Measurements from ENCODE around the gene CCM2.

CCM2 gene

DNA sequence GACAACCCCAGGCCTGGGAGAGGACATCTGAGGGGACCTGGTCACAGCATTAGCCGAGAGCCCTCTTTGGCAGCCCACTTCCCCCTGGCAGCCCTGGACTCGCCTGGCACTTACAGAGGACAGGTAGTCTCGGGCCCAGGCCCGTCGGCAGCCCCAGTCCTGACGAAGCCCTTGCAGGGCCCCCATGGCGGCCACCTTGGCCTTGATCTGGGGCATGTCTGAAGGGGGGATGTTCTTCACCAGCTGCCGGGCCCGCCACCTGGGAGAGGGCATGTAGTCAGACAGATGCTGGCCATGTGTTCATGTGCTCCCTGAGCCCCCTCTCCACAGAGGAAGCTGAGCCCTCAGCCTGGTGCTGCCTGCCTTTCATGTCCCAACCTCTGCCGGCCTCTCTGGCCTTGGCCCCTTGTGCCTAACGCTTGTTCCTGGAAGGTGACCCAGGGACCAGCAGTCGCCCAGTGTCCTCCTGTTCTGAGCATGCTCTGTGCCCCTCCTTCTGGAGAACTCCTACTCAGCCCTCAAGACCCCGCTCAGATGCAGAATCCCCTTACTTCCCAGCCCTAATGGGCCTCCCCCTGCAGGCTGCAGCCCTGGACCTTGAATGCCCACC is 35.1 kb upstream of the CCM2 start:
- H3K36me3 ChIP-seq (replicated peaks) = no peaks in the 10 kb centered on the region
- in situ Hi-C loops (cut with MboI; ENCODE audit: low sequenced_read_pairs) = no loop called here
- no peaks in the 10 kb centered on the region for H3K9me3 ChIP-seq
- no peaks in the 10 kb centered on the region for H3K27me3 ChIP-seq (ENCODE audit: low read depth)
- no peaks in the 10 kb centered on the region for H3K4me1 ChIP-seq
- DNase-seq (ENCODE audit: low spot score in 2 of 2) = no peak
- no peak overlapping the region for H3K4me3 ChIP-seq

DNA sequence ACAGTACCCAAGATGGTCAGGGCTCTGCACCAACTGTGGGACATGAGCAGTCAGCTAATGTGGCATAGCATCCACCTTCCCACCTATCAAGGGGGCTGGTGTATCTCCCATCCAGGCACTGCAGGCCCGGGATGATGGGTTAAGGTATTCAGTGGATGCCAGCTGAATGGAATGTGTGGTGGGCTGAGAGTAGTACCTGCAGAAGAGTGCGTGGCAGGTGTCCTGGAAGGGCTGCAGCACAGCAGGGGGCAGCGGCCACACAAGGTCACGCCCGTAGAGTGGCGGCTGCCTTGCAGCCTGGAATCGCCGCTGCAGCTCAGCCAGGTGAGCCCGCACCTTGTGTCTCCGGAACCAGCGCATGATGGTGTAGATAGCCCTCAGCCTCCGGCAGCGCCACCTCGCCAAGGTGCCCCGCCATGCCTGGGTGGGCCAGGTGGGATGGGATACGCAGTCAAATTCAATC is 34.5 kb upstream of the CCM2 start:
- H3K4me1 ChIP-seq = no peaks in the 10 kb centered on the region
- DNase-seq (ENCODE audit: low spot score in 2 of 2) = no peak
- no peaks in the 10 kb centered on the region for H3K9me3 ChIP-seq
- no peaks in the 10 kb centered on the region for H3K27me3 ChIP-seq (ENCODE audit: low read depth)
- no peak overlapping the region for H3K4me3 ChIP-seq
- in situ Hi-C loops (cut with MboI; ENCODE audit: low sequenced_read_pairs) = no loop called here
- H3K36me3 ChIP-seq (replicated peaks) = no peaks in the 10 kb centered on the region

DNA sequence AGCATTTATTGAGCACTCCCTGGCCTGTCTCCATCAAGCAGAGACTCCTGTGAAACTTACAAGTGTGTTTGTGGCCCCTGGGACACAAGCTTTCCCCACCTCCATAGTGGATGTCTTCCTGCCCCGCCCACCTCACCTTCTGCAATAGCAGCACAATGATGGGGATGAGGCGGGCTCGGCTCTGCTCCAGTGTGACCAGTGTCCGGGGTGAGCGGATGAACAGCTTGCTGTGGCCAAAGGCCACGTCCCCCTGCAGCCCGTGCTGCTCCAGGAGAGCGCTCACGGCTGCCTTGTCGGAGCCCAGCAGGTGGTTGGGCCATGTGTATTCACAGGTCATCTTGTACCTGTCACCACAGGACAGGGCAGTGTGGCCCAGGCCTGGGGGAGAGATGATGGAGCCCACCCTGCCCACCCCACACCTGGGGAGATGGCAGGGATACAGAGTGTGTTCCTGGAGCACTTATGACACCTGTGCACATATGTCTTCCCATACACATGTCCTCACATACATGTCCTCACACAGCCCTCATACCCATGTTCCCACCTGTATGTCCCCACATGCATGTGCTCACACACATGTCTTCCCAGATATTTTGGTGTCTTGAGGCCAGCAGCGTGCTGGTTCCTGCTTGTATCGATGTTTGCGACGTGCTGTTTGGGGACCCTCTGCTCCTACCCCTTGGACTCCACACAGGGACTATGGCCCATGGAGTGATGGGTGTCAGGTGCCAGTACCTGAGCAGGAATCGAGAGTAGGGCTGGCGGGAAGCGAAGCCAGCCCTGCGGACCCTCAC is 33.9 kb upstream of the CCM2 start:
- no peaks in the 10 kb centered on the region for H3K9me3 ChIP-seq
- DNase-seq (ENCODE audit: low spot score in 2 of 2) = no peak
- no peaks in the 10 kb centered on the region for H3K4me1 ChIP-seq
- no peaks in the 10 kb centered on the region for H3K36me3 ChIP-seq (replicated peaks)
- H3K4me3 ChIP-seq = no peak overlapping the region
- H3K27me3 ChIP-seq (ENCODE audit: low read depth) = no peaks in the 10 kb centered on the region
- in situ Hi-C loops (cut with MboI; ENCODE audit: low sequenced_read_pairs) = no loop called here

DNA sequence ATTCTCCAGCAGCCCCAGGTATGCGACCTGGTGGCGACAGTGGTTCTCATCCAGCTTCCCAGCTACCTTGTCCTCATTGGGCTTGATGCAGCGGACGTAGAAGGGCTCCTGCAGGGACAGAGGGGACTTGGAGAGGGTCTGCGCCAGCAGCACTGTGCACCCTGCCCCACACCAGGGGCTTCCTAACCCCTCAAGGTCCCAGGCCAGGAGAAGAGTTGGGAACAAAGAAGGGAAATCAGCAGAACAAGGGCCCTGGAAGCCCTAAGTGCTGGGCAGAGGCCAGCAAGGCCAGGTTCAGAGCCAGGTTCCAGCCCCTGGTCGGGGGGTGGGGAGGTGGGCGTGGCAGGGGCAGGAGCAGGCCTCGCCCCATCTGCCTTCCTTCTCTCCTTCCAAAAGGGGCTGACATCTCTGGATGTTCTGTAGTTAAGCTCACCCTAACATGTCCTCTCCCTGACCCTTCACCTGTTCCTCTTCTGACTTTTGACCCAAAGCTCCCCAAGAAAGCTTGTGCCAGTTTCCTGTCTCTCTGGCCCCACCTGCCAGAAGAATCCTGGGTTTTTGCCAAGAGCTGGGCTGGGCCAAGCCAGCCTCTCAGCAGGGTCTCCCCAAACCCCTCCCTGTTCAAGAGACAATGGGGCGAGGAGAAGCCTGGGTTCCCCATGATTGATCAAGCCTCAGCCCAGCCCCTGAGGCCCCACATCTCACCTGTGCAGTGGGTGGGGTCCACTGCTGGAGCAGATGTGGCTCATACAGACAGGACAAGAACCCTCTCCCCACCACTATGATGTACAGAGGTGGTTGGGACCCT is 33.1 kb upstream of the CCM2 start:
- in situ Hi-C loops (cut with MboI; ENCODE audit: low sequenced_read_pairs) = no loop called here
- Histone ChIP-seq H3K27me3 (ENCODE audit: low read depth) (no peaks in the 10 kb centered on the region), H3K4me1 (no peaks in the 10 kb centered on the region), H3K4me3 (no peak overlapping the region), H3K9me3 (no peaks in the 10 kb centered on the region), H3K36me3 (replicated peaks) (no peaks in the 10 kb centered on the region)
- no peak for DNase-seq (ENCODE audit: low spot score in 2 of 2)

DNA sequence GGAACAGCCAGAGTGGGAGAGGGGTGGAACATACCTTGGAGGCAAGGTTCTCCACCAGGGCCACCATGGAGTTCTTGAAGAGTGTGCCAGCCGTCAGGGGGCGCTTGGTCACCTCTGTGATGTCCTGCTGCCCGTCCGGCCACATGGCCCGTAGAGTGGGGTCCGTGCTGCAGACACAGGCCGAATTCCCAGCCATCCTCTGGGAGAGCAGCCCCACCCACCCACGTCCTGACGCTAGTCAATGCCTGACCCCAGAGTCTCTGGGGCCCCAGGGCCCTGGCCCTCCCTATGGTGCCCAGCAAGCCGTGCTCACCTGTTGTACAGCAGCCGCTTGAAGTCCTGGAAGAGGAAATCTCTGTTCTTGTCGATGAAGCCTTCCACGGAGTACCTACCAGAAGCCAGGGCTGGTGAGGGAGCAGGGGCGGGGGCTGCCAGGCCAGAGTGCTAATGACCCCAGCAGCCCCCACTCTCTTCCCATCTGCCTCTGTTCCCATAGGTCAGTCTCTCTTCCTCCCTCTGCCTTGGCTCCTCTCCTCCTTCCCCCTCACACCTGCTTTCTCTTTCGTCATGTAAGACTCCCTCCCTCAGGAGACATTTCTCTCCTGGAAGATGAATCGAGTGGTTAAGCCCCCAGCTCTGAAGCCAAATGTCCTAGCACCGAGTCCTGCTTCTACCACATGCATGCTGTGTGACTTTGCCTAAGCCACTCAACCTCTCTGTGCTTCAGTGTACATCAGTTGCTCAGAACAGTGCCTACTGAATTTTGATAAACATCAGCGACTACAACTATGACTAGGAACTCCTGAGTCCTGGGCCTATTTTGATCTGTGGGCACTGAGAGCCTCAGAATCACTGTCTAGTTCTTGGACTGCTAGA is 32.2 kb upstream of the CCM2 start:
- Histone ChIP-seq H3K9me3 (no peaks in the 10 kb centered on the region), H3K36me3 (replicated peaks) (no peaks in the 10 kb centered on the region), H3K4me3 (no peak overlapping the region), H3K4me1 (no peaks in the 10 kb centered on the region), H3K27me3 (ENCODE audit: low read depth) (no peaks in the 10 kb centered on the region)
- in situ Hi-C loops (cut with MboI; ENCODE audit: low sequenced_read_pairs) = no loop called here
- peak in 1 of 2 experiments; percentile 41 for DNase-seq (ENCODE audit: low spot score in 2 of 2)

DNA sequence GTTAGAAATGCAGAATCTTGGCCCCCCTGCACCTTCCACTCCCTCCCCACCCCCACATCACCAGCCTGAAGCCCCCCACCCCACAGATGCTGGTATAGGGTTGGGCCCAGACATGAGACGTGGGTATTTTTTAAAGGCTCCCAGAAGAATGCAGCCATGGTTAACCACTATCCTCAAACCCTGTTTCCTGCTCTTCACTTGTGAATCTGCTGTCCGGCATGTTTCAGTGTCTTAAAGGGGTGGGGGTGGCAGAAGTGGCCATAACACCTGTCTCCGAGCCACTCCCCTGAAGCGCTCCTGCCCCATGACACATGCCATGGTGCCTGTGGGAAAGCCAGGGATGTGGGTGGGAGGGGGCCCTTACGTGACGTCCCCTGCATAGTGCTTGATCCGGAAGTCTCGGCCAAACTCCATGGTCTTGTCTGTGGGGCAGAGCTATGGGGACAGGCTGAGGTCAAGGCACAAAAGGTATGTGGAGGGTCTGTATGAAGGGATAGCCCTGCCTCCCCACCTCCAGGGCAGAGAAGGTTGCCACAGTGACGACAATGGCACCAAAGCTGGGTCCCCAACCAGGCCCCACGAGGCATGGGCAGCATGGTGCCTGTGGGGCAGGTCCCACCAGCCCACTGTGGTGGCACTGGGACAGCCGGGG is 30.8 kb upstream of the CCM2 start:
- Histone ChIP-seq H3K4me1 (no peaks in the 10 kb centered on the region), H3K36me3 (replicated peaks) (no peaks in the 10 kb centered on the region), H3K27me3 (ENCODE audit: low read depth) (no peaks in the 10 kb centered on the region), H3K4me3 (no peak overlapping the region), H3K9me3 (no peaks in the 10 kb centered on the region)
- in situ Hi-C loops (cut with MboI; ENCODE audit: low sequenced_read_pairs) = no loop called here
- no peak for DNase-seq (ENCODE audit: low spot score in 2 of 2)

DNA sequence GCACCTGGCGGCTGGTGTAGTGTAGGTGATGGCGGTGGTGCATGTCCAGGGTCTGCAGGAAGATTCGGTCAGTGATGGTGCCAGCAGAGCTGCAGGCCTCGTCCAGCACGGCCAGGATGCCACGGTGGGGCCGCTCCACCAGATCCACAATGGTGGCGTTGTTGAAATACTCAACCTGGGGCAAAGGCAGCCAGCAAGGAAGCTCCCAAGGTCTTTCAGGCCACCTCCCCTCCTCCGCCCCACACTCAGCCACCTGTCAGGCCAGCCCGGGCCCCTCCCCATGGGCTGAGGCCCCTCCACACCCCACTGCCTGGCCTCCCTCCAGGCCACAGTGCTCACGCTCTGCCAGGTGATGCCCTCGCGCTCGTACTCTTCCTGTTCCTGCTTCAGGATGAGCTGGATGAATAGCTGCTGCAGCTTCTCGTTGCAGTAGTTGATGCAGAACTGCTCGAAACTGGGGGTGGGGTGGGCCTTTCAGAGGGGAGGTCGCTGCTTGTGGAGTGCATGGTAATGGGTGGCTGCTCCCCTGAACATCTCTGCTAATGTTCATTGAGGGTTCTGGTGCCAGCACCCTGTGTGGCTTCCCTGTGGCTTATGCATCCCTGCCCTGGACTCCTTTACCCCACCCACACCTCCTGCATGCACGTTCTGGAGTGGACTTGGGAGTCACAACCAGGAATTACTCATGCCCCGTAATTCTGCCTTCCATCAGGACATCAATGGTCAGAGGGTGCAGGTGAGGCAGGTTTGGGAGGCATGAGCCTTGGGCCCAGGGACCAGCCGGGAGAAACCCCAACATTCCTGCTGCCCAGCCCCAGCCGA is 30.1 kb upstream of the CCM2 start:
- no peak for DNase-seq (ENCODE audit: low spot score in 2 of 2)
- Histone ChIP-seq H3K36me3 (replicated peaks) (no peaks in the 10 kb centered on the region), H3K4me1 (no peaks in the 10 kb centered on the region), H3K9me3 (no peaks in the 10 kb centered on the region), H3K27me3 (ENCODE audit: low read depth) (no peaks in the 10 kb centered on the region), H3K4me3 (no peak overlapping the region)
- in situ Hi-C loops (cut with MboI; ENCODE audit: low sequenced_read_pairs) = no loop called here

DNA sequence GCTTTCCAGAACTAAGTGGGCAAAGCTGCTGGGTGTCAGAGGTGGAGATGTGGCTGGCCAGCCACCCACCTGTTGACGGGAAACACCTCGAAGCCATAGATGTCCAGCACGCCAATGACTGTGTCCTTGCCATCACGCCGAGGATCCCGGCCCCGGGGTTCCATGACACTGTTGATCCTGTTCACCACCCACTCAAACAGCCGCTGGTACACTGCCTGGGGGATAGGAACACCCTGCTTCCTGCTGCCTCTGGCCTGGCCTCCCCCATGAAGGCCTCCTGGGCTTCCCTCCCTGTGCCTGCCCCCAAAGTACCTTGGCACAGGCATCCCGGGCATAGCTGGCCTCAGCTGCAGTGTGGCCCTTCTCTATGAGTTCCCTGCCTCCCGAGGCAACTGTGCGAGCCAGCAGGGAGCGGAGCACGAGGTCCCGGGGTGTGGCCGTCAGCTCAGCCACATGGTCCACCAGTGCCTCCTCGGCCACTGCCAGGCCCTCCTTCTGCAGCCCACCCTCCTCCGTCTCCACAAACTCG is 29.4 kb upstream of the CCM2 start:
- H3K27me3 ChIP-seq (ENCODE audit: low read depth) = no peaks in the 10 kb centered on the region
- no peaks in the 10 kb centered on the region for H3K36me3 ChIP-seq (replicated peaks)
- H3K4me1 ChIP-seq = no peaks in the 10 kb centered on the region
- no peak for DNase-seq (ENCODE audit: low spot score in 2 of 2)
- H3K9me3 ChIP-seq = no peaks in the 10 kb centered on the region
- in situ Hi-C loops (cut with MboI; ENCODE audit: low sequenced_read_pairs) = no loop called here
- H3K4me3 ChIP-seq = no peak overlapping the region

DNA sequence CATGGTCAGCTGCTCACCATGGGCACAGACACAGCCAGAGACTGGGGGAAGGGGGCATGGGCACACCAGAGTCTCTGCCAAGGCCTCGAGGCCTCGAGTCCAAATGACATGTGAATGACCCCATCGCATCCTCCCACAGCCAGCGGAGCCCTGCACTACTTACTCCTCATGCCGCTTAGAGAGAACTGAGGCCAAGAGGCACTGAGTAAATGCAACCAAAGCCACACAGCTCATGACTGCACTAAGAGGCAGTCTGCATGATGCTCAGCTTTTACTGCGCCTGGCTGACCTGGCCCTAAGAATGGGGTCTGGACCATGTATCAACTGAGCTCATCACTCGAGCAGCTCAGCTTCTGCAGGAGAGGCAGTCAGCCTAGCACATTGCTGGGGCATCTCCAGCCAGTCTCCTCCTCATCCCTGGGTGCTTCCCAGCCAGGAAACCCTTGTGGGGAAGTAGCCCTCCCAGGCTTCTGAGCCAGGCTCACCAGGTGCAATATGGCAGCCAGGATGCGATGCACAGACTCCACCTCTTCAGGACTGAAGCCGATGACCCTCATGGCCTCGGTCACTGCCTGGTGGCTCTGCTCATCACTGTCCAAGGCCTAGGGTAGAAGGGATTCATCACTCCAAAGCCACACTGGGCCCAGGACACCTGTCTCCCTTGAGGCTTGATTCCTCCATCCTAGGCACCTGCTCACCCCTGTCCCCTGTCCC is 28.7 kb upstream of the CCM2 start:
- H3K4me1 ChIP-seq = no peaks in the 10 kb centered on the region
- H3K9me3 ChIP-seq = no peaks in the 10 kb centered on the region
- H3K27me3 ChIP-seq (ENCODE audit: low read depth) = no peaks in the 10 kb centered on the region
- no peaks in the 10 kb centered on the region for H3K36me3 ChIP-seq (replicated peaks)
- no peak overlapping the region for H3K4me3 ChIP-seq
- no peak for DNase-seq (ENCODE audit: low spot score in 2 of 2)
- in situ Hi-C loops (cut with MboI; ENCODE audit: low sequenced_read_pairs) = no loop called here

DNA sequence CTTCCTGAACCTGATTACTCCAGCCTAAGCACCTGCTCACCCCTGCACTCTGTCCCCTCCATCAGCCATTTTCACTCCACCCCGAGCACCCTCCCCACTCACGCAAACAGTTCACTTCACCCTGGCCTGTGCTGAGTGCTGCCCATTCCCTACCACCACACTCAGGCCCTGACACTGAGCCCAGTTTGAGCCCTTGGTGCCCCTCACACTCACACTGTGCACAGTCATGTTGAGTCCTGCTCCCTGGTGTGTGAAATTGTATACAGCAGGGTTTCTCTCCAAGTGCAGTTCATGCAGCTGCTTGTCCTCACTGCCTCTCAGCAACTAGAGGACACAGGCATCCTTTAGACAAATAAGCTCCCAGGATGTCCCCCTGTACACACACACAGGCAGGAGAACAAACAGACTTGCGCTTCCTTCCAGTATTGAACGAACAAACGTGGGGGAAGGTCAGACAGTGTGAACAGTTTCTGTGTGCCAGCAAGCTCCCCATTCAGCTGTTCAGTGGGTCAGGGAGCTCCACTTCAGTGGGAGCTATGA is 28.0 kb upstream of the CCM2 start:
- no peaks in the 10 kb centered on the region for H3K4me1 ChIP-seq

DNA sequence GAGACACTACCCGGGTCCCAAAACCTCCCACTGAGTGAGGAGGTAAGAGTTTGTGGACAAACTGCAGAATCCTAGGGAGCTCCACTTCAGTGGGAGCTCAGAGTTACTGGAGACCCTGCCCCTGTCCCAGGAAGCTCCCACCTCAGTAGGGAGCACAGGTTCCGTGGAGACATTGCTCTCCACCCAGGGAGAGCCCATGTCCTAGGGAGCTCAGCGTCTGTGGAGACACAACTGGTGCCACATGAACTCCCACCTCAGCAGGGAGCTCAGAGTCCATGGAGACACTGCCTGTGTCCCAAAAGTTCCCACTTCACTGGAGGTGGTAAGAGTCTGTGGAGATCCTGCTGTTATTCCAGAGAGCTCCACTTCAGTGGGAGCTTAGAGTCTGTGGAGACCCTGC is 27.4 kb upstream of the CCM2 start:
- H3K36me3 ChIP-seq (replicated peaks) = no peaks in the 10 kb centered on the region
- no peaks in the 10 kb centered on the region for H3K4me1 ChIP-seq
- no peaks in the 10 kb centered on the region for H3K9me3 ChIP-seq
- H3K27me3 ChIP-seq (ENCODE audit: low read depth) = no peaks in the 10 kb centered on the region
- no peak for DNase-seq (ENCODE audit: low spot score in 2 of 2)
- H3K4me3 ChIP-seq = no peak overlapping the region
- in situ Hi-C loops (cut with MboI; ENCODE audit: low sequenced_read_pairs) = no loop called here

More for the DNA sequence above, 28.0 kb upstream of the CCM2 start:
- Histone ChIP-seq H3K4me3 (no peak overlapping the region), H3K27me3 (ENCODE audit: low read depth) (no peaks in the 10 kb centered on the region), H3K9me3 (no peaks in the 10 kb centered on the region), H3K36me3 (replicated peaks) (no peaks in the 10 kb centered on the region)
- in situ Hi-C loops (cut with MboI; ENCODE audit: low sequenced_read_pairs) = no loop called here
- DNase-seq (ENCODE audit: low spot score in 2 of 2) = no peak

All from HAP-1 (cell line).